Suprapubic skin (tissue), 4 donors: ENCODE data around the gene MSX2.

Experiments
- EP300 ChIP-seq: sonication (generic); formaldehyde crosslinking; IDR thresholded peaks from one replicate; pipeline ENCODE4 v1.6.1; 2017; ENCODE audit warnings: antibody characterized with exemption
- POLR2A ChIP-seq, 2 donors: fragments of 450-650 bp; IDR thresholded peaks; one replicate each; pipeline ENCODE4 v1.6.1; 2017; ENCODE audit warnings: antibody characterized with exemption in 2 of 2, mild to moderate bottlenecking in 2 of 2, moderate library complexity in 2 of 2
- POLR2AphosphoS5 ChIP-seq, 3 donors: sonication (generic); formaldehyde crosslinking; IDR thresholded peaks; one replicate each; pipeline ENCODE4 v1.6.1; 2017; ENCODE audit warnings: antibody characterized with exemption in 3 of 3
- TF ChIP-seq, protein P1 (sequence below), 2 donors: fragments of 200-600 bp in 1 of 2; fragments of 450-650 bp in 1 of 2; sonication (generic) in 1 of 2; IDR thresholded peaks; one replicate each; pipeline ENCODE4 v1.5.1; 2016 to 2019; ENCODE audit warnings: antibody characterized with exemption in 2 of 2, mild to moderate bottlenecking in 1 of 2, moderate library complexity in 1 of 2

DNA sequence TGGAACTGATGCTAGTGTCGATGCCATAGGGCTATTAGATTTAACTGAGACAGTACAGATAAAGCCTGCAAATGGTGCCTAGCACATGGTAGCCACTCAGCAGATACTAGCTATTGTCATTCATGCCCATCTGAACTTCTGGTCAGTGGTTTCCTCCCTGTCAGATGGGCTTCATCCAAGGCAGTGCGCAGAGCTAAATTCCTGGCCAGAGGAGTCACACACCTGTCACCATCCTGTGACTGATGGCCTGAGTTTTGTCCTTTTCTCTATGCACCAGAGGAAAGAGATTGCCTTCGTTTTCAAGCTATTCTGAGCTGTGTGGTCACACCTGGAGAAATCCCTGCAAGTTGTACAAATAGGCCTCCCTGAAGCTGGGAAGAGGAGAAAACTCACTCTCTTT, 34.7 kb downstream of the MSX2 start:
- TF ChIP-seq, protein P1, sequence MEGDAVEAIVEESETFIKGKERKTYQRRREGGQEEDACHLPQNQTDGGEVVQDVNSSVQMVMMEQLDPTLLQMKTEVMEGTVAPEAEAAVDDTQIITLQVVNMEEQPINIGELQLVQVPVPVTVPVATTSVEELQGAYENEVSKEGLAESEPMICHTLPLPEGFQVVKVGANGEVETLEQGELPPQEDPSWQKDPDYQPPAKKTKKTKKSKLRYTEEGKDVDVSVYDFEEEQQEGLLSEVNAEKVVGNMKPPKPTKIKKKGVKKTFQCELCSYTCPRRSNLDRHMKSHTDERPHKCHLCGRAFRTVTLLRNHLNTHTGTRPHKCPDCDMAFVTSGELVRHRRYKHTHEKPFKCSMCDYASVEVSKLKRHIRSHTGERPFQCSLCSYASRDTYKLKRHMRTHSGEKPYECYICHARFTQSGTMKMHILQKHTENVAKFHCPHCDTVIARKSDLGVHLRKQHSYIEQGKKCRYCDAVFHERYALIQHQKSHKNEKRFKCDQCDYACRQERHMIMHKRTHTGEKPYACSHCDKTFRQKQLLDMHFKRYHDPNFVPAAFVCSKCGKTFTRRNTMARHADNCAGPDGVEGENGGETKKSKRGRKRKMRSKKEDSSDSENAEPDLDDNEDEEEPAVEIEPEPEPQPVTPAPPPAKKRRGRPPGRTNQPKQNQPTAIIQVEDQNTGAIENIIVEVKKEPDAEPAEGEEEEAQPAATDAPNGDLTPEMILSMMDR (IDR thresholded peaks at IDR 0.05) = no peak
- TF ChIP-seq POLR2A (IDR thresholded peaks at IDR 0.05) (no peak), EP300 (no peak), POLR2AphosphoS5 (IDR thresholded peaks at IDR 0.05) (no peak)
